DMS53 treated with DMSO at 0.1 percent for 48 hours (cell line): Measurements from ENCODE around the gene CYP4B1.
"Not testable (repeated sequence)": the region's sequence is repeated elsewhere in the genome, so short reads cannot be mapped to it uniquely, and the experiment has no call there.

Source experiments
- DNase-seq: peaks from one replicate; lab custom pipeline; 2025; ENCODE audit not compliant: unreplicated experiment; lab: John Stamatoyannopoulos, UW

The CYP4B1 gene

GRCh38 chr1:46798810-46799209 lies at the start of gene CYP4B1:
CYP4B1 (plus strand) TSS chr1:46799046; CDS start chr1:46799082, 36 bp downstream.
- DNase-seq = no peak

GRCh38 chr1:46749404-46749803 lies 49.4 kb upstream of the CYP4B1 start:
- no peak for DNase-seq

GRCh38 chr1:46749921-46750404 lies 48.9 kb upstream of the CYP4B1 start:
- no peak for DNase-seq

GRCh38 chr1:46753985-46754384 lies 44.9 kb upstream of the CYP4B1 start:
- no peak for DNase-seq

- DNase-seq = not testable (repeated sequence)
Observed at GRCh38 chr1:46754707-46755106, 44.1 kb upstream of the CYP4B1 start.

GRCh38 chr1:46755121-46755520 lies 43.7 kb upstream of the CYP4B1 start:
- no peak for DNase-seq

GRCh38 chr1:46757247-46757955 lies 41.4 kb upstream of the CYP4B1 start:
- DNase-seq = peak; percentile 94

GRCh38 chr1:46757956-46758528 lies 40.8 kb upstream of the CYP4B1 start:
- no peak for DNase-seq

GRCh38 chr1:46760558-46761166 lies 38.2 kb upstream of the CYP4B1 start:
- no peak for DNase-seq

GRCh38 chr1:46761740-46762139 lies 37.1 kb upstream of the CYP4B1 start:
- DNase-seq = no peak

GRCh38 chr1:46764402-46764801 lies 34.4 kb upstream of the CYP4B1 start:
- no peak for DNase-seq

GRCh38 chr1:46767649-46768282 lies 31.1 kb upstream of the CYP4B1 start:
- peak; percentile 99 for DNase-seq

- DNase-seq = no peak
Observed at GRCh38 chr1:46768445-46768844, 30.4 kb upstream of the CYP4B1 start.

- no peak for DNase-seq
Observed at GRCh38 chr1:46769028-46769740, 29.7 kb upstream of the CYP4B1 start.

- no peak for DNase-seq
Observed at GRCh38 chr1:46770541-46770940, 28.3 kb upstream of the CYP4B1 start.

GRCh38 chr1:46772571-46772970 lies 26.3 kb upstream of the CYP4B1 start:
- DNase-seq = peak; percentile 34

GRCh38 chr1:46774297-46774696 lies 24.5 kb upstream of the CYP4B1 start:
- no peak for DNase-seq

GRCh38 chr1:46778456-46778855 lies 20.4 kb upstream of the CYP4B1 start:
- DNase-seq = not testable (repeated sequence)

- DNase-seq = no peak
Observed at GRCh38 chr1:46784666-46785065, 14.2 kb upstream of the CYP4B1 start.

GRCh38 chr1:46788634-46789033 lies 10.2 kb upstream of the CYP4B1 start:
- peak; percentile 96 for DNase-seq

- no peak for DNase-seq
Observed at GRCh38 chr1:46790446-46791101, 8.3 kb upstream of the CYP4B1 start.
